GM12878 (cell line): ENCODE data around the gene WDR13.

ENCODE experiments used
- CEBPB ChIP-seq, 2 experiments: fragments of 150-350 bp in 1 of 2; IDR thresholded peaks; 2 replicates each; pipeline ENCODE4 v1.6.1; 2012 to 2014; ENCODE audit warnings: low read depth in 2 of 2, low read length in 2 of 2, borderline replicate concordance in 1 of 2, inconsistent platforms in 1 of 2
- CTCF ChIP-seq, 3 experiments: IDR thresholded peaks in 2 of 3; conservative IDR thresholded peaks in 1 of 3; 2 replicates each; pipeline ENCODE4 v1.5.1; 2011; ENCODE audit warnings: low read depth in 3 of 3, low read length in 3 of 3, mild to moderate bottlenecking in 3 of 3, control low read depth in 2 of 3, moderate library complexity in 2 of 3, inconsistent platforms in 1 of 3, mixed read lengths in 1 of 3; ENCODE audit not compliant: control insufficient read depth in 2 of 3, insufficient read depth in 1 of 3; ENCODE audit errors: extremely low read depth in 1 of 3
- JUND ChIP-seq: IDR thresholded peaks from 2 replicates; pipeline ENCODE4 v1.6.1; 2012; ENCODE audit warnings: low read depth, mild to moderate bottlenecking, low read length, improper control_type of control experiment, moderate library complexity
- MYC ChIP-seq: IDR thresholded peaks from 2 replicates; pipeline ENCODE4 v1.6.1; 2011; ENCODE audit warnings: mild to moderate bottlenecking, low read length, moderate library complexity, inconsistent platforms; ENCODE audit not compliant: insufficient read depth, insufficient replicate concordance, insufficient read length, severe bottlenecking
- POLR2A ChIP-seq: IDR thresholded peaks from 2 replicates; pipeline ENCODE4 v1.6.1; 2011; ENCODE audit warnings: low read depth, mild to moderate bottlenecking, low read length
- RAD51 ChIP-seq: fragments of 450-650 bp; IDR thresholded peaks from 2 replicates; pipeline ENCODE4 v1.6.1; 2016; ENCODE audit warnings: moderate library complexity, mild to moderate bottlenecking, inconsistent platforms
- SUPT20H ChIP-seq: IDR thresholded peaks from 2 replicates; pipeline ENCODE4 v1.6.1; 2011; ENCODE audit warnings: low read depth, mild to moderate bottlenecking, low read length, moderate library complexity, borderline replicate concordance; ENCODE audit not compliant: control insufficient read depth
- ZBTB11 ChIP-seq: fragments of 450-650 bp; formaldehyde crosslinking; IDR thresholded peaks from 2 replicates; pipeline ENCODE4 v1.5.0; 2022; ENCODE audit warnings: mild to moderate bottlenecking, missing genetic modification characterization

GRCh38 chrX:48604701-48605100, 7.4 kb downstream of the WDR13 start:
- TF ChIP-seq JUND = no peak
- no peak for TF ChIP-seq POLR2A
- no peak for TF ChIP-seq CEBPB (IDR thresholded peaks at IDR 0.05; ENCODE audit: borderline replicate concordance in 1 of 2, low read depth in 2 of 2, low read length in 2 of 2)
- TF ChIP-seq ZBTB11 (CRISPR knock-in tag) = no peak
- no peak for TF ChIP-seq MYC
- no peak for TF ChIP-seq SUPT20H
- TF ChIP-seq CTCF (IDR thresholded peaks at IDR 0.05 in 2 of 3, conservative IDR thresholded peaks at IDR 0.05 in 1 of 3; ENCODE audit: control insufficient read depth in 2 of 3, extremely low read depth in 1 of 3, insufficient read depth in 1 of 3, low read depth in 3 of 3, low read length in 3 of 3) = no peak
- TF ChIP-seq RAD51 = no peak
